Lower leg skin (tissue), 4 donors: ENCODE data around the gene UBN1. TPM values are rescaled to one million over a fixed set of nuclear protein-coding genes. Genes with fewer than 3 reads are reported as not detected.

Experiments
- DNase-seq, 2 donors: peaks; one replicate each; pipeline ENCODE4 v3.0.0-alpha.2; 2019; ENCODE audit warnings: low spot score in 2 of 2
- H3K4me3 ChIP-seq: fragments of 200-600 bp; sonication (generic); 2 replicates; pipeline ENCODE4 v1.5.1; 2017; ENCODE audit warnings: mild to moderate bottlenecking, low read depth; ENCODE audit not compliant: poor library complexity, severe bottlenecking
- CTCF ChIP-seq, 3 donors: fragments of 450-650 bp; IDR thresholded peaks; one replicate each; pipeline ENCODE4 v1.5.1; 2016; ENCODE audit warnings: antibody characterized with exemption in 3 of 3, mild to moderate bottlenecking in 3 of 3, moderate library complexity in 2 of 3
- POLR2A ChIP-seq, 2 donors: fragments of 450-650 bp; IDR thresholded peaks; one replicate each; pipeline ENCODE4 v1.6.1; 2016 to 2017; ENCODE audit warnings: antibody characterized with exemption in 2 of 2, mild to moderate bottlenecking in 1 of 2, moderate library complexity in 1 of 2
- WGBS, 2 donors: methylation state at CpG; one replicate each; pipeline ENCODE4 v1.1.5; 2018; 5-methylcytosine and 5-hydroxymethylcytosine counted together
- intact Hi-C: fragments of 100-400 bp; cut with DNase I; formaldehyde crosslinking; loops from one replicate; pipeline ENCODE4 v1.15.0; 2023; ENCODE audit warnings: low total_unique reads
- total RNA-seq, 4 donors: library from RNA; depleted of rRNA; stranded (reverse); fragments of >200 nt; gene quantifications; one replicate each; pipeline ENCODE4 v1.1.0, GENCODE V29; 2016

UBN1 gene
- total RNA-seq, 4 donors from 2014 or later = 20.7 to 38.3 (median 27.9) TPM

- peak in 1 of 2 donors; percentile 70 for DNase-seq
- intact Hi-C loops = no loop called here
- no peak for TF ChIP-seq CTCF (IDR thresholded peaks at IDR 0.05)
- no peak for TF ChIP-seq POLR2A (IDR thresholded peaks at IDR 0.05)
- WGBS, 2 donors = 83 to 98% methylated on average over 14 of the region's 14 CpGs
- H3K4me3 ChIP-seq = no peak overlapping the region
Measured at GRCh38 chr16:4860727-4861342, 13.6 kb downstream of the UBN1 start.

GRCh38 chr16:4862639-4863038 is 15.4 kb downstream of the UBN1 start:
- WGBS, 2 donors = 74 to 80% methylated on average over 5 of the region's 5 CpGs
- H3K4me3 ChIP-seq = no peak overlapping the region
- peak in 1 of 2 donors; percentile 63 for DNase-seq
- no peak for TF ChIP-seq CTCF (IDR thresholded peaks at IDR 0.05)
- no peak for TF ChIP-seq POLR2A (IDR thresholded peaks at IDR 0.05)
- intact Hi-C loops = no loop called here

- TF ChIP-seq CTCF (IDR thresholded peaks at IDR 0.05) (no peak), POLR2A (IDR thresholded peaks at IDR 0.05) (no peak)
- WGBS, 2 donors = 83 to 85% methylated on average over 3 of the region's 3 CpGs
- no peak overlapping the region for H3K4me3 ChIP-seq
- DNase-seq = no peak
- intact Hi-C loops = no loop called here
Measured at GRCh38 chr16:4864728-4865127, 17.4 kb downstream of the UBN1 start.

GRCh38 chr16:4865231-4865860 is 18.1 kb downstream of the UBN1 start:
- WGBS, 2 donors = 95 to 96% methylated on average over 13 of the region's 13 CpGs
- no peak for TF ChIP-seq POLR2A (IDR thresholded peaks at IDR 0.05)
- no peak for TF ChIP-seq CTCF (IDR thresholded peaks at IDR 0.05)
- intact Hi-C loops = no loop called here
- peak in 1 of 2 donors; percentile 71 for DNase-seq
- H3K4me3 ChIP-seq = no peak overlapping the region

- intact Hi-C loops = no loop called here
- peak in 1 of 2 donors; percentile 54 for DNase-seq
- 98 to 99% methylated on average over 12 of the region's 12 CpGs for WGBS, 2 donors
- H3K4me3 ChIP-seq = no peak overlapping the region
- TF ChIP-seq POLR2A (IDR thresholded peaks at IDR 0.05) = no peak
- TF ChIP-seq CTCF (IDR thresholded peaks at IDR 0.05) = no peak
Measured at GRCh38 chr16:4866586-4866985, 19.3 kb downstream of the UBN1 start.
